ENCODE measurements around the gene TMCO5A. TPM values are rescaled to one million over a fixed set of nuclear protein-coding genes. Genes with fewer than 3 reads are reported as not detected.
"Not testable (repeated sequence)": the region's sequence is repeated elsewhere in the genome, so short reads cannot be mapped to it uniquely, and the experiment has no call there.

The TMCO5A gene
- total and polyA plus RNA-seq, 2 donors (not counting 1 experiment from before 2014, with no cell fraction given): not detected

DNA sequence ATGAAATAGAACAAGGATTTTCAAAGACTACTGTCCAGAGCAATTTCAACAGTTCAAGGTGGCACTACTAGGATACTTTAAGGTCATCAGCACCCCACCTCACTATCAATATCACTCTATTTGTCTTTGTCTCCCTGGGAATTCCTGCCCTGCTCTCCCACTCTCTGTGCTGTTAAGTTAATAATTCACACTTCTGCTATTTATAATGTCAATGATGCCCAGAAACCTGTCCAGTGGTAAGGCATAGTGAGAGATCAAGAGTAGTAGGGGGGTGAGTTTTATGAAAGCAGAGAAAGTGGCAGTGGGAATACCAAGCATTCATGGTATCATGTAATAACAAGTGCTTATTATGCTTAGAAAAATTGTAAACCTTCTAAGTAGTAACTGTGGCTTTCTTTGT, 7.3 kb downstream of the TMCO5A start:
- ChIA-PET POLR2A (no interaction called here), CTCF (interaction anchor here (0.5 kb wide), 1 partner anchor 1059 kb away, joined by 5 read pairs; no protein-coding TSS in a partner anchor)
- Histone ChIP-seq H4K20me1 (ENCODE audit: control insufficient read depth, insufficient read depth, low read length, poor library complexity, severe bottlenecking) (no peaks in the 10 kb centered on the region), H3K4me1 (ENCODE audit: control insufficient read depth in 2 of 2, insufficient read depth in 2 of 2, low read length in 2 of 2) (no peaks in the 10 kb centered on the region), H3K9ac (ENCODE audit: low read length) (no peak overlapping the region), H3K9me3 (ENCODE audit: control extremely low read depth in 1 of 3, control insufficient read depth in 2 of 3, insufficient read depth in 1 of 3, low read length in 2 of 3) (no peaks in the 10 kb centered on the region), H2AFZ (ENCODE audit: insufficient read depth, low read depth, low read length, poor library complexity, severe bottlenecking) (no peak overlapping the region), H3K27ac (ENCODE audit: low read length in 2 of 2) (no peak overlapping the region), H3K79me2 (ENCODE audit: control insufficient read depth, insufficient read depth, low read length) (no peaks in the 10 kb centered on the region), H3K4me3 (ENCODE audit: control extremely low read depth in 1 of 5, extremely low read depth in 1 of 5, insufficient read depth in 1 of 5, low read depth in 2 of 5, low read length in 4 of 5) (no peak overlapping the region), H3K36me3 (replicated peaks in 1 of 2; ENCODE audit: control extremely low read depth in 1 of 2, control insufficient read depth in 1 of 2, extremely low read depth in 1 of 2, insufficient read depth in 2 of 2, low read length in 1 of 2) (no peaks in the 10 kb centered on the region), H3K4me2 (replicated peaks; ENCODE audit: low read depth, low read length, poor library complexity, severe bottlenecking) (no peak overlapping the region), H3K27me3 (replicated peaks in 1 of 4; ENCODE audit: control extremely low read depth in 1 of 4, control insufficient read depth in 3 of 4, insufficient read depth in 4 of 4, low read length in 3 of 4) (no peaks in the 10 kb centered on the region)
- TF ChIP-seq CTCF (IDR thresholded peaks at IDR 0.05) (no peak), EZH2 (IDR thresholded peaks at IDR 0.05; ENCODE audit: borderline replicate concordance, insufficient read depth, low read depth, low read length, poor library complexity, severe bottlenecking) (no peak)
- DNase-seq (no peak), ATAC-seq (ENCODE audit: low read depth) (no peak)
- H3K4me1 Mint-ChIP-seq: no peaks in the 10 kb centered on the region
- no peaks in the 10 kb centered on the region for H3K9me3 Mint-ChIP-seq (ENCODE audit: insufficient read depth)
- no peak overlapping the region for H3K27ac Mint-ChIP-seq
- no peak overlapping the region for H3K4me3 Mint-ChIP-seq
- H3K27me3 Mint-ChIP-seq: no peaks in the 10 kb centered on the region
- intact Hi-C loops (cut with micrococcal nuclease): no loop called here

GRCh38 chr15:37951999-37952398, 17.6 kb downstream of the TMCO5A start:
- Mint-ChIP-seq H3K4me3 (no peak overlapping the region), H3K9me3 (ENCODE audit: insufficient read depth) (no peaks in the 10 kb centered on the region), H3K27me3 (peaks cover 26% of the 10 kb centered on the region), H3K27ac (no peak overlapping the region), H3K4me1 (no peaks in the 10 kb centered on the region)
- DNase-seq (no peak), ATAC-seq (ENCODE audit: low read depth) (no peak)
- H3K9ac ChIP-seq (ENCODE audit: low read length): no peak overlapping the region
- no peaks in the 10 kb centered on the region for H3K79me2 ChIP-seq (ENCODE audit: control insufficient read depth, insufficient read depth, low read length)
- no peaks in the 10 kb centered on the region for H3K9me3 ChIP-seq (ENCODE audit: control extremely low read depth in 1 of 3, control insufficient read depth in 2 of 3, insufficient read depth in 1 of 3, low read length in 2 of 3)
- CTCF ChIA-PET: no interaction called here
- peaks cover 0 to 11% (median 3%) of the 10 kb centered on the region in 4 experiments for H3K27me3 ChIP-seq (replicated peaks in 1 of 4; ENCODE audit: control extremely low read depth in 1 of 4, control insufficient read depth in 3 of 4, insufficient read depth in 4 of 4, low read length in 3 of 4)
- H3K4me2 ChIP-seq (replicated peaks; ENCODE audit: low read depth, low read length, poor library complexity, severe bottlenecking): no peak overlapping the region
- no peaks in the 10 kb centered on the region for H3K4me1 ChIP-seq (ENCODE audit: control insufficient read depth in 2 of 2, insufficient read depth in 2 of 2, low read length in 2 of 2)
- TF ChIP-seq EZH2 (IDR thresholded peaks at IDR 0.05; ENCODE audit: borderline replicate concordance, insufficient read depth, low read depth, low read length, poor library complexity, severe bottlenecking): no peak
- no peaks in the 10 kb centered on the region for H3K36me3 ChIP-seq (replicated peaks in 1 of 2; ENCODE audit: control extremely low read depth in 1 of 2, control insufficient read depth in 1 of 2, extremely low read depth in 1 of 2, insufficient read depth in 2 of 2, low read length in 1 of 2)
- no peaks in the 10 kb centered on the region for H4K20me1 ChIP-seq (ENCODE audit: control insufficient read depth, insufficient read depth, low read length, poor library complexity, severe bottlenecking)
- intact Hi-C loops (cut with micrococcal nuclease): no loop called here
- WGBS (ENCODE audit: insufficient coverage): 100% methylated on average over 4 of the region's 4 CpGs
- no peak overlapping the region for H3K4me3 ChIP-seq (ENCODE audit: control extremely low read depth in 1 of 5, extremely low read depth in 1 of 5, insufficient read depth in 1 of 5, low read depth in 2 of 5, low read length in 4 of 5)
- POLR2A ChIA-PET: no interaction called here
- H2AFZ ChIP-seq (ENCODE audit: insufficient read depth, low read depth, low read length, poor library complexity, severe bottlenecking): no peak overlapping the region
- no peak overlapping the region for H3K27ac ChIP-seq (ENCODE audit: low read length in 2 of 2)

GRCh38 chr15:37960742-37961141, 26.3 kb downstream of the TMCO5A start:
- DNase-seq; H3K36me3 ChIP-seq (replicated peaks in 1 of 2; ENCODE audit: control extremely low read depth in 1 of 2, control insufficient read depth in 1 of 2, extremely low read depth in 1 of 2, insufficient read depth in 2 of 2, low read length in 1 of 2); intact Hi-C loops (cut with micrococcal nuclease); H3K9me3 ChIP-seq (ENCODE audit: control extremely low read depth in 1 of 3, control insufficient read depth in 2 of 3, insufficient read depth in 1 of 3, low read length in 2 of 3); H3K4me2 ChIP-seq (replicated peaks; ENCODE audit: low read depth, low read length, poor library complexity, severe bottlenecking); CTCF ChIA-PET; H4K20me1 ChIP-seq (ENCODE audit: control insufficient read depth, insufficient read depth, low read length, poor library complexity, severe bottlenecking); H3K4me1 ChIP-seq (ENCODE audit: control insufficient read depth in 2 of 2, insufficient read depth in 2 of 2, low read length in 2 of 2); H3K27me3 Mint-ChIP-seq; H3K79me2 ChIP-seq (ENCODE audit: control insufficient read depth, insufficient read depth, low read length); ATAC-seq (ENCODE audit: low read depth); H3K4me3 Mint-ChIP-seq; H2AFZ ChIP-seq (ENCODE audit: insufficient read depth, low read depth, low read length, poor library complexity, severe bottlenecking); H3K4me3 ChIP-seq (ENCODE audit: control extremely low read depth in 1 of 5, extremely low read depth in 1 of 5, insufficient read depth in 1 of 5, low read depth in 2 of 5, low read length in 4 of 5); H3K9me3 Mint-ChIP-seq (ENCODE audit: insufficient read depth); POLR2A ChIA-PET; H3K9ac ChIP-seq (ENCODE audit: low read length); H3K27ac ChIP-seq (ENCODE audit: low read length in 2 of 2); H3K27ac Mint-ChIP-seq; H3K27me3 ChIP-seq (replicated peaks in 1 of 4; ENCODE audit: control extremely low read depth in 1 of 4, control insufficient read depth in 3 of 4, insufficient read depth in 4 of 4, low read length in 3 of 4); H3K4me1 Mint-ChIP-seq: not testable (repeated sequence)
- WGBS (ENCODE audit: insufficient coverage): no CpG with 5 or more reads among the region's 1 CpG

Data from B cell (primary cell).